HCT116 (cell line): ENCODE data around the gene CD40. TPM values are rescaled to one million over a fixed set of nuclear protein-coding genes. Genes with fewer than 3 reads are reported as not detected.

Experiments used
- ATAC-seq: fragments of 200-7000 bp; cut with Tn5 transposase; 2 replicates; pipeline ENCODE4 v1.9.1; 2020; ENCODE audit warnings: mild to moderate bottlenecking, moderate library complexity
- BruUV-seq: library from RNA; stranded (reverse); fragments of 400-500 nt; replicated peaks from 2 replicates; lab custom pipeline; 2021; lab: Mats Ljungman, UMichigan
- CTCF ChIA-PET: fragments of 300-600 bp; sonication (Branson Sonifier 250); formaldehyde crosslinking; loops from one replicate; lab custom pipeline; 2021; ENCODE audit warnings: antibody characterized with exemption; lab: Charles Lee
- POLR2A ChIA-PET: fragments of 300-600, 350-600 bp; sonication (Branson Sonifier 250); formaldehyde crosslinking; loops from one replicate; lab custom pipeline; 2021; ENCODE audit warnings: antibody characterized with exemption; lab: Charles Lee
- RAD21 ChIA-PET, 2 experiments: fragments of 300-600 bp; sonication (Branson Sonifier 250); formaldehyde crosslinking; loops; one replicate each; lab custom pipeline; 2023; ENCODE audit warnings: low total read pairs in 2 of 2; ENCODE audit not compliant: uncharacterized antibody in 2 of 2, unreplicated experiment in 2 of 2, low non-redundant PET in 1 of 2; lab: Charles Lee
- DNase-seq: peaks from one replicate; pipeline ENCODE4 v3.0.0-alpha.2; 2010; ENCODE audit warnings: low read depth, low spot score
- H2AFZ ChIP-seq: fragments of 200-600 bp; shearing (Covaris generic), sonication (generic); 2 replicates; pipeline ENCODE4 v1.6.1; 2017; ENCODE audit warnings: low read depth, mixed run types, mixed read lengths, antibody characterized with exemption, low read length; ENCODE audit not compliant: poor library complexity, severe bottlenecking
- H3K27ac ChIP-seq: 2 replicates; pipeline ENCODE4 v1.5.1; 2012; ENCODE audit warnings: low read depth, low read length
- H3K27me3 ChIP-seq: fragments of 200-600 bp; sonication (generic); 2 replicates; pipeline ENCODE4 v1.6.1; 2016; ENCODE audit warnings: mixed run types, low read length, mixed read lengths; ENCODE audit not compliant: insufficient read depth
- H3K36me3 ChIP-seq, 2 experiments: fragments of 200-500 bp in 1 of 2; fragments of 200-600 bp in 1 of 2; sonication (Bioruptor generic) in 1 of 2; sonication (generic) in 1 of 2; 2 replicates each; pipeline versions ENCODE4 v1.5.1 to v1.6.1; 2014 to 2016; ENCODE audit warnings: low read length in 2 of 2, inconsistent platforms in 1 of 2, mixed read lengths in 1 of 2, mixed run types in 1 of 2; ENCODE audit not compliant: insufficient read depth in 2 of 2, control insufficient read depth in 1 of 2
- H3K4me1 ChIP-seq, 2 experiments: fragments of 200-600 bp in 1 of 2; sonication (generic) in 1 of 2; 2 replicates each; pipeline versions ENCODE4 v1.5.1 to v1.6.1; 2012 to 2017; ENCODE audit warnings: low read length in 2 of 2, inconsistent platforms in 1 of 2, mild to moderate bottlenecking in 1 of 2, mixed read lengths in 1 of 2, mixed run types in 1 of 2, moderate library complexity in 1 of 2; ENCODE audit not compliant: insufficient read depth in 2 of 2, control insufficient read depth in 1 of 2
- H3K4me2 ChIP-seq: fragments of 200-600 bp; sonication (generic); 2 replicates; pipeline ENCODE4 v1.6.1; 2017; ENCODE audit warnings: mixed run types, low read length, mixed read lengths
- H3K4me3 ChIP-seq, 2 experiments: fragments of 200-600 bp in 1 of 2; sonication (generic) in 1 of 2; replicated peaks in 1 of 2; 2 replicates each; pipeline ENCODE4 v1.5.1; 2011 to 2016; ENCODE audit warnings: low read length in 2 of 2, control low read depth in 1 of 2, low read depth in 1 of 2, mild to moderate bottlenecking in 1 of 2, mixed read lengths in 1 of 2, mixed run types in 1 of 2
- H3K79me2 ChIP-seq: fragments of 200-600 bp; sonication (generic); 2 replicates; pipeline ENCODE4 v1.6.1; 2017; ENCODE audit warnings: mild to moderate bottlenecking, mixed run types, low read length, moderate library complexity, mixed read lengths; ENCODE audit not compliant: insufficient read depth
- H3K9ac ChIP-seq: fragments of 200-600 bp; sonication (generic); 2 replicates; pipeline ENCODE4 v1.6.1; 2016; ENCODE audit warnings: low read length, mixed read lengths
- H3K9me2 ChIP-seq: fragments of 200-600 bp; sonication (generic), shearing (Covaris generic); 2 replicates; pipeline ENCODE4 v1.6.1; 2017; ENCODE audit warnings: mixed run types, mild to moderate bottlenecking, moderate library complexity; ENCODE audit not compliant: insufficient read depth
- H3K9me3 ChIP-seq, 2 experiments: fragments of 200-500 bp in 1 of 2; fragments of 200-600 bp in 1 of 2; sonication (Bioruptor generic) in 1 of 2; sonication (generic) in 1 of 2; 2 replicates each; pipeline ENCODE4 v1.6.1; 2014 to 2017; ENCODE audit warnings: low read length in 2 of 2, mixed read lengths in 2 of 2, inconsistent platforms in 1 of 2, low read depth in 1 of 2, mild to moderate bottlenecking in 1 of 2, mixed run types in 1 of 2, moderate library complexity in 1 of 2; ENCODE audit not compliant: control insufficient read depth in 1 of 2, insufficient read depth in 1 of 2
- H4K20me1 ChIP-seq: fragments of 200-600 bp; sonication (generic), shearing (Covaris generic); 2 replicates; pipeline ENCODE4 v1.6.1; 2017; ENCODE audit warnings: mixed run types, mild to moderate bottlenecking, moderate library complexity; ENCODE audit not compliant: insufficient read depth
- CBX3 ChIP-seq: IDR thresholded peaks from 2 replicates; pipeline ENCODE4 v1.6.1; 2012; ENCODE audit warnings: low read depth
- CEBPB ChIP-seq: IDR thresholded peaks from 2 replicates; pipeline ENCODE4 v1.6.1; 2012; ENCODE audit warnings: low read depth
- EGR1 ChIP-seq: IDR thresholded peaks from 2 replicates; pipeline ENCODE4 v1.6.1; 2012; ENCODE audit warnings: low read depth
- ELF1 ChIP-seq: IDR thresholded peaks from 2 replicates; pipeline ENCODE4 v1.6.1; 2012; ENCODE audit warnings: low read depth, borderline replicate concordance
- MAX ChIP-seq: IDR thresholded peaks from 2 replicates; pipeline ENCODE4 v1.6.1; 2012
- POLR2A ChIP-seq: IDR thresholded peaks from 2 replicates; pipeline ENCODE4 v1.7.0; 2011; ENCODE audit warnings: borderline replicate concordance; ENCODE audit not compliant: insufficient read depth, insufficient read length; ENCODE audit errors: extremely low read depth
- POLR2AphosphoS5 ChIP-seq: IDR thresholded peaks from 2 replicates; pipeline ENCODE4 v1.6.1; 2011; ENCODE audit warnings: mild to moderate bottlenecking, low read depth, low read length, moderate library complexity
- RAD21 ChIP-seq: IDR thresholded peaks from 2 replicates; pipeline ENCODE4 v1.6.1; 2012; ENCODE audit warnings: low read depth, mild to moderate bottlenecking
- SP1 ChIP-seq: IDR thresholded peaks from 2 replicates; pipeline ENCODE4 v1.6.1; 2012; ENCODE audit warnings: low read depth
- SRF ChIP-seq: IDR thresholded peaks from 2 replicates; pipeline ENCODE4 v1.6.1; 2012; ENCODE audit warnings: low read depth
- YY1 ChIP-seq: IDR thresholded peaks from 2 replicates; pipeline ENCODE4 v1.6.1; 2011; ENCODE audit warnings: low read length, low read depth, moderate library complexity, mild to moderate bottlenecking; ENCODE audit not compliant: insufficient replicate concordance; ENCODE audit errors: extremely low read depth
- ZBTB33 ChIP-seq: IDR thresholded peaks from 2 replicates; pipeline ENCODE4 v1.6.1; 2011; ENCODE audit warnings: mild to moderate bottlenecking, low read length, moderate library complexity; ENCODE audit not compliant: insufficient replicate concordance; ENCODE audit errors: extremely low read depth
- ZFX ChIP-seq: fragments of 450-650 bp; IDR thresholded peaks from 2 replicates; pipeline ENCODE4 v1.6.1; 2017
- intact Hi-C: fragments of 100-400 bp; cut with micrococcal nuclease; formaldehyde crosslinking; loops from 2 replicates; pipeline ENCODE4 v1.10.0; 2022
- total RNA-seq: library from RNA; stranded (reverse); gene quantifications from one replicate; pipeline ENCODE4 v1.2.1, GENCODE V29; 2021; ENCODE audit not compliant: unreplicated experiment

CD40 gene
- total RNA-seq, 1 experiment from 2014 or later, result 21.3 TPM

GRCh38 chr20:46157076-46157592, 39.0 kb downstream of the CD40 start:
- peaks cover 26% of the 10 kb centered on the region; the same call in 1 of the 2 replicates for H3K27me3 ChIP-seq
- ATAC-seq, result no peak
- CTCF ChIA-PET, result no interaction called here

GRCh38 chr20:46157625-46158024, 39.5 kb downstream of the CD40 start:
- Histone ChIP-seq H3K79me2 (no peaks in the 10 kb centered on the region), H3K4me2 (no peak overlapping the region), H3K27ac (no peak overlapping the region), H3K9me3 (no peaks in the 10 kb centered on the region), H3K36me3 (no peaks in the 10 kb centered on the region), H3K9me2 (no peaks in the 10 kb centered on the region), H3K4me3 (no peak overlapping the region), H2AFZ (no peak overlapping the region), H3K27me3 (peaks cover 31% of the 10 kb centered on the region), H3K9ac (no peak overlapping the region), H3K4me1 (no peaks in the 10 kb centered on the region), H4K20me1 (no peaks in the 10 kb centered on the region)
- no TSS peak for BruUV-seq
- no peak for ATAC-seq
- no peak for DNase-seq
- ChIA-PET CTCF (no interaction called here), RAD21 (no interaction called here), POLR2A (no interaction called here)
- TF ChIP-seq YY1 (no peak), ELF1 (no peak), SP1 (no peak), RAD21 (no peak), EGR1 (no peak), CBX3 (no peak), ZFX (no peak), MAX (no peak), SRF (no peak), POLR2AphosphoS5 (no peak), ZBTB33 (no peak), POLR2A (no peak), CEBPB (no peak)
- intact Hi-C loops, result no loop called here

More at GRCh38 chr20:46157076-46157592, 39.0 kb downstream of the CD40 start:
- Histone ChIP-seq H2AFZ (no peak overlapping the region), H3K27ac (no peak overlapping the region), H3K36me3 (no peaks in the 10 kb centered on the region), H4K20me1 (no peaks in the 10 kb centered on the region)
- intact Hi-C loops, result no loop called here
- TF ChIP-seq EGR1 (no peak), SP1 (no peak), CEBPB (no peak)
- TF ChIP-seq, all 23 proteins: peak for 0
- no peaks in the 10 kb centered on the region for H3K4me1 ChIP-seq
- H3K4me2 ChIP-seq, result no peak overlapping the region
- H3K4me3 ChIP-seq, result no peak overlapping the region
- no TSS peak for BruUV-seq
- no peak overlapping the region for H3K9ac ChIP-seq
- H3K9me2 ChIP-seq, result no peaks in the 10 kb centered on the region
- H3K9me3 ChIP-seq, result no peaks in the 10 kb centered on the region
- RAD21 ChIA-PET, result no interaction called here
- H3K79me2 ChIP-seq, result no peaks in the 10 kb centered on the region
- POLR2A ChIA-PET, result no interaction called here
- no peak for DNase-seq
